GM19025 (cell line): ENCODE data around the gene C1orf159.
"Not testable (repeated sequence)": the region's sequence is repeated elsewhere in the genome, so short reads cannot be mapped to it uniquely, and the experiment has no call there.

Source experiments
- ATAC-seq: cut with Tn5 transposase; IDR thresholded peaks from one replicate; pipeline ENCODE4 v1.9.1; 2021; ENCODE audit warnings: mild to moderate bottlenecking, low read depth, moderate library complexity; ENCODE audit not compliant: unreplicated experiment

The C1orf159 gene

GRCh38 chr1:1083416-1084371 is 32.2 kb downstream of the C1orf159 start:
- ATAC-seq = no peak

- ATAC-seq = no peak
These were observed 33.0 kb downstream of the C1orf159 start for GRCh38 chr1:1082776-1083415.

- ATAC-seq = no peak
These were observed 33.6 kb downstream of the C1orf159 start for GRCh38 chr1:1082239-1082775.

- ATAC-seq = no peak
These were observed 34.3 kb downstream of the C1orf159 start for GRCh38 chr1:1081311-1082238.

DNA sequence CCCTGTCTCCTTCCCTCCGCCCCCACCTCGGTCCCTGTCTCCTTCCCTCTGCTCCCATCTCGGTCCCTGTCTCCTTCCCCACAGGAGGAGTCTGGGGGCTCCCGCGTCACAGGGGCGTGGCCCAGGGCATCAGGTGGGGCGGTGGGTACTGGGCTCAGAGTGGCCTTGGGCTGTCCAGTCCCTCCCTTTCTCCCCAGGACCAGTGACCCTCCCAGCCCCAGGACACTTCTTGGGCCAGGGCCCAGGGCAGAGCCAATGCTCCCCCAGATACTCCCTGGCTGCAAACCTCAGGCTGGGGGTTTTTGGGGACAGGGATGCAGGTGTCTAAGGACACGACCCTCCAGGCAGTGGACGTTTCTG is 35.0 kb downstream of the C1orf159 start:
- no peak for ATAC-seq

DNA sequence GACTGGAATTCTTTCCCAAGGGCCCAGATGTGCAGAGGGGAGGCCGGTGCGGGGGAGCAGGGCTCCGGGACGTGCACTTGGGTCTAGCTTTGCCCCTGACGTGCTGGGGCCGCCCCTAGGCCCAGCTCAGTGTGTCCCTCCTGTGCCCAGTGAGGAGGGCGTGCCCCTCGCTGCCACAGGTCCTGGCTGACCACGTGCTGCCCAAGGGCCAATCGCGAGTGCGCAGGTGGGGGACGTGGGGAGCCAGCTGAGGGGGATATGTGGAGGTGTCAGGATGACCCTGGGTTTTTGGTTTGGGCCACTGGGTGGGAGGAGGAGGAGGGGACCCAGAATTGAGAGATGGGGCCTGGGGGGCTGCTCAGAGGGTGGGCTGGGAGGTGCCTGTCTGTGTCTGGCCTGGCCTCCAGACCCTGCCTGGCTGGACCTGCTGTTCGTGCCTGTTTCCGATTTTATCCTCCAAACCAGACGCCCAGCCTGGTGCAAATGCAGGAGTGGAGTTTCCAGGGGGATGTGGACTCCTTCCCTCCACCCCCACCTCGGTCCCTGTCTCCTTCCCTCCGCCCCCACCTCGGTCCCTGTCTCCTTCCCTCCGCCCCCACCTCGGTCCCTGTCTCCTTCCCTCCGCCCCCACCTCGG is 35.6 kb downstream of the C1orf159 start:
- no peak for ATAC-seq

GRCh38 chr1:1079408-1080121 is 36.3 kb downstream of the C1orf159 start:
- ATAC-seq = no peak

DNA sequence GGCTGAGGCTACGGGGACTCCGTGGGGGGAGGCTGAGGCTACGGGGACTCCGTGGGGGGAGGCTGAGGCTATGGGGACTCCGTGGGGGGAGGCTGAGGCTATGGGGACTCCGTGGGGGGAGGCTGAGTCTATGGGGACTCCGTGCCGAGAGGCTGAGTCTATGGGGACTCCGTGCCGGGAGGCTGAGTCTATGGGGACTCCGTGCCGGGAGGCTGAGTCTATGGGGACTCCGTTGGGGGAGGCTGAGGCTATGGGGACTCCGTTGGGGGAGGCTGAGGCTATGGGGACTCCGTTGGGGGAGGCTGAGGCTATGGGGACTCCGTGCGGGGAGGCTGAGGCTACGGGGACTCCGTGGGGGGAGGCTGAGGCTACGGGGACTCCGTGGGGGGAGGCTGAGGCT is 38.5 kb downstream of the C1orf159 start:
- not testable (repeated sequence) for ATAC-seq

DNA sequence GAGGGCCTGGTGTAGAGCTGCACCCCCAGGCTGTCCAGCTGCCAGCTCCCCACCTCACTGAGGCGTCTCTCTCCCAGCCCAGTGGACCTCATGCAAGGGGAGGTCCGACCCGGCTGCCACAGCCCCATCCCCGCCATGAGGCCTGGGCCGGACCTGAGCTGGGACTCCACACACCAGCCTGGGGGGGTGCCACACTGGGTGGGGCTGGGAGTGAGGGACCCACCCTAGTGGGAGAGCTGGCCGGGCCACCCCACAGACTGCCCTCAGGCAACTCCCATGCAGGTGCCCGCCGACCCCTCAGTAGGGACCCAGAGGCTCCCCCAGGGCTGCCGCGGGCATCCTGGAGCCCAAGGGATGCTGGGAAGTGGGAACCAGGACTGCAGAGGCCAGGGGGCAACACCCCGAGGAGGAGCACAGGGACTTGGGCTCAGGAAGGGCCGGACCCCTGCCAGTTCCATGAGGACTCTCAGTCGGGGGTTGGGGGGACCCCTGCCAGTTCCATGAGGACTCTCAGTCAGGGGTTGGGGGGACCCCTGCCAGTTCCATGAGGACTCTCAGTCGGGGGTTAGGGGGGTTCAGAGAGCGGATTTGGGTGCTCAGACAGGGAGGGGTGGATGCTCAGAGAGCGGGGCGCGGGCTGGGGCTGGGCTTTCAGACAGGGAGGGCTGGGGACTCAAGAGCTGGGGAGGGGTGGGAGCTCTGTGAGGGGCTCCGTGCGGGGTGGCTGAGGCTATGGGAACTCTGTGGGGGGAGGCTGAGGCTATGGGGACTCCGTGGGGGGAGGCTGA is 40.5 kb downstream of the C1orf159 start:
- ATAC-seq = no peak

- no peak for ATAC-seq
These were observed 41.2 kb downstream of the C1orf159 start for GRCh38 chr1:1074631-1075147.

DNA sequence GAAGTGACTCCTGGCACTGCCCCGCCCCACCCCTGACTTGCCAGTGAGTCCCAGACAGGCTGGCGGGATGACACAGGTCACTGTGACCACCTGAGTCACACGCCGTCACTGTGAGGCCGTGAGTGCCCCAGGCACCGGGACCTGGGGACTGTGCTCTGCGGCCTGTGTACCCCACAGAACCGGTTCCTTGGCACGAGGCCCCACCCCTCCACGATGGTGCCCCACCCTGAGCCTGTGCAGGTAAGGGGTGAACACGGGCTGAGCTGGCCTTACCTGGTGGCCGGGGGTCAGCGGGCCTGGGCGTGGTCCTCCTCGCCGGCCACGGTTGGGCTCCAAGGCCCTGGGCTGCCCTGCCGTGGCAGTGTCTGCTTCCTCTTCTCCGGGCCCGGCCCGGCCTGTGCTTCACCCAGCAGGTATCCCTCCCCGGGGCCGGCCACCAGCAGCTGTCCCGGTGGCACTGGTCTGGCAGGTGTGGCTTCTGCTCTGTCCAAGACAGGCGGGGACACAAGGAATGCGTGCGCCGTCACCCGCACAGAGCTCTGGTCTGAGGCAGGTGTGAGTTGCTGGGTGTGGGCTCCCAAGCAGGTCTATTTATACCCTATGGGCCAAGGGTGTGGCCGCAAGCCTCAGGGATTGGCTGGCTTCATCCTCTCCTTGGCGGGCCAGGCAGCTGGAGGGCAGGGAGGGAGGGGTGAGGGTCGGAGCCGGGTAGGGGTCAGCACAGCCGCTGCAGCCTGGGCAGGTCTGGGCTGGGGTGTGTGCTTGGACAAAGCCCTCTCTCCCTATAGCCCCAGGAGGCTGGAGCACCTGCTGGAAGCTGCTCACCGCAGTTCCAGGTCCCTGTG is 41.9 kb downstream of the C1orf159 start, which contains the start of gene RNF223:
TSS of gene RNF223 (minus strand) at position 564 of the 845 bp plus-strand sequence. CDS start 1,740 bp downstream, outside the sequence.
- ATAC-seq = no peak

DNA sequence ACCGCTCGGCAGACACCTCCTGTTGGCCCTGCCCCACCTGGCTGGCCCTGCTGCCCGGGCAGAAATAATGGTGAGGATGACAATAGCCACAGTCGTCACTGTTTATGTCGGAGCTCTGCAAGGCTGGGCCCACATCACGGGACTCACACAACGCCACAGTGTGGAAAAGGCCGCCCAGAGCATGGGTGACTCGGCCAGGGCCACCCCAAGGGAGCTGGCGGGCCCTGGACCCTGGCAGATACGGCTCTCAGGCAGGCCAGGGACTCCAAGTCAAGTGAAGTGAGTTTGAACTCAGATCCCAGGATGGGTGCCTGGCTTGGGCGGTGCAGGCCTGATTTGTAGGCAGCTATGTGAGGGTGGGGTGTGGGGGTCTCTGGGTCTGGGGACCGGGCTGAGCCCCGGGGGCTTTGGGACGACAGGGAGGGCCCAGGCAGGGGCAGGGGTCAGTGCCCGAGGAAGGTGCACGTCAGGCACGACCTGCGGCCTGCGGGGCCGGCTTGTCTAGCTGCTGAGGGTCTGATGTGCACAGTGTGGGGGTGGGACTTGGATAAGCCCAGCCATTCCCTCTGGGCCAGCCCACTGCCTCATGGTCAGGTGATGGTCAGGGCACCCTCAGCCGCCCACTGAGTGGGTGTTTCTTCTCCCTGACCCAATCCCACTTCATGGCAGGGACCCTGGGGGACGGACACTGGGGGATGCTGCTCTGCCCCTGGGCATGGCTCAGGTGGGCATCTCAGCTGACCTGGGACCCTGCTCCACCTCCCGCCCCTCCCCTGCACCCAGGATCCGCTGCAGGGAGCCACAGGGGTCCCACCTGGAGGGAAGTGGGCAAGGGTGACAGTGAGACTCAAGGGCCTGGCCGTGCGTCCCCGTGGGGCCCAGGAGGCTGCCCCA is 42.8 kb downstream of the C1orf159 start:
- no peak for ATAC-seq

GRCh38 chr1:1072299-1072848 is 43.5 kb downstream of the C1orf159 start:
- ATAC-seq = no peak

DNA sequence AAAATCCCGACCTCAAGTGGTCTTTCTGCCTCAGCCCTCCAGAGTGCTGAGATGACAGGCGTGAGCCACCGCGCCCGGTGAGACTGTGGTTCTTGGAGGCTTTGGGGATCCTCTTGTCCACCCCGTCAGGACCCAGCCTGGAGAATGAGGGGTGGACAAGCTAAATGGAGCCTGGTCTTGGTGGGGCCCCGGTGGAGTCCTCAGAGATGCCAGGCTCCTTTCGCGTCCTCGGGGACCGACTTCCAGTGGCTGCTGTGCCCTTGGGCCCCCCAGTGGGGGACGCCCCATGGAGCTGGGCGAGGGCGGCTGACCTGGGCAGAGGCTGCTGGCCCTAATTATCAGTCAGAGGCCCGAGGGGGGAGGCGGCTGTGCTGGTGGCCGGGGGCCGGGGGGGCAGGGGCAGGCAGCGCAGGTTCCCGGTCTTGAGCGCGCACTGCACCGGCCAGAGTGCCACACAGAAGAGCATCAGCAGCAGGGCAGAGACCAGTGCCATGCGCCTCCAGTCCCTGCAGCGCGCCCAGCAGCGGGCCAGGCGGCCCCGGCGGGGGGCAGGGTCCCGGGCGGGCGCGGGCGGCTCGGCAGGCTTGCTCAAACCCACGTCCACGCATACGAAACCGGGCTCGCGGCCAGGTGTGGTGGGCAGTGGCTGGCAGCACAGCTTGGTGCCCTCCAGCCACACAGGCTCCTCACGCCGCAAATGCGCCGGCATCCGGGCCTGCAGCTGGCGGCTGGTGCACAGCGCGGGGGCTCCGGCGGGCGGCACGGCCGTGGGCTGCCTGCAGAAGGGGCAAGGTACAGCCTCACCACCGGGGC is 44.2 kb downstream of the C1orf159 start:
- ATAC-seq = no peak
